AG04450 (cell line): ENCODE measurements around the gene TMEM132A. TPM values are rescaled to one million over a fixed set of nuclear protein-coding genes. Genes with fewer than 3 reads are reported as not detected.

Experiments used
- CTCF ChIA-PET: fragments of 300-600, 350-600 bp; formaldehyde crosslinking; extraction: SDS; loops from one replicate; lab custom pipeline; 2022; ENCODE audit warnings: antibody characterized with exemption, inconsistent platforms; lab: Charles Lee
- POLR2A ChIA-PET: fragments of 350-600 bp; formaldehyde crosslinking; extraction: SDS; loops from one replicate; lab custom pipeline; 2021; ENCODE audit warnings: antibody characterized with exemption, inconsistent platforms; lab: Yijun Ruan, JAX
- DNase-seq: peaks from one replicate; pipeline ENCODE4 v3.0.0-alpha.2; 2011; ENCODE audit warnings: low read depth, low spot score
- H3K27ac ChIP-seq: one replicate; pipeline ENCODE4 v1.5.1; 2012; ENCODE audit warnings: low read depth, low read length, control low read depth
- H3K27me3 ChIP-seq: one replicate; pipeline ENCODE4 v1.6.0; 2012; ENCODE audit warnings: low read length; ENCODE audit not compliant: control insufficient read depth, insufficient read depth
- H3K4me3 ChIP-seq: 2 replicates; pipeline ENCODE4 v1.5.1; 2011; ENCODE audit warnings: mild to moderate bottlenecking, low read depth, low read length, control low read depth
- H3K9me3 ChIP-seq: 2 replicates; pipeline ENCODE4 v1.5.1; 2012; ENCODE audit warnings: low read length; ENCODE audit not compliant: control insufficient read depth, insufficient read depth
- CTCF ChIP-seq: IDR thresholded peaks from 2 replicates; pipeline ENCODE4 v1.5.1; 2011; ENCODE audit warnings: low read depth, low read length, control low read depth, inconsistent platforms
- polyA plus RNA-seq: library from polyadenylated mRNA; depleted of rRNA; stranded (reverse); fragments of >200 nt; gene quantifications from 2 replicates; pipeline ENCODE4 v1.2.3, GENCODE V29; 2011

TMEM132A gene
- polyA plus RNA-seq, 1 experiment = 25.9 TPM

GRCh38 chr11:60879104-60879503, 45.2 kb upstream of the TMEM132A start:
- Histone ChIP-seq H3K4me3 (no peak overlapping the region), H3K9me3 (no peaks in the 10 kb centered on the region), H3K27ac (no peak overlapping the region), H3K27me3 (no peaks in the 10 kb centered on the region)
- CTCF ChIA-PET = no interaction called here
- no peak for DNase-seq
- POLR2A ChIA-PET = no interaction called here
- no peak for TF ChIP-seq CTCF

GRCh38 chr11:60879971-60880588, 44.2 kb upstream of the TMEM132A start:
- H3K4me3 ChIP-seq = no peak overlapping the region
- H3K27ac ChIP-seq = no peak overlapping the region
- TF ChIP-seq CTCF = no peak
- H3K27me3 ChIP-seq = no peaks in the 10 kb centered on the region
- H3K9me3 ChIP-seq = no peaks in the 10 kb centered on the region
- ChIA-PET CTCF (no interaction called here), POLR2A (no interaction called here)
- no peak for DNase-seq

- TF ChIP-seq CTCF = no peak
- no peak overlapping the region for H3K27ac ChIP-seq
- H3K9me3 ChIP-seq = no peaks in the 10 kb centered on the region
- POLR2A ChIA-PET = no interaction called here
- CTCF ChIA-PET = no interaction called here
- no peaks in the 10 kb centered on the region for H3K27me3 ChIP-seq
- H3K4me3 ChIP-seq = no peak overlapping the region
- DNase-seq = no peak
Observed at GRCh38 chr11:60880643-60881282, 43.5 kb upstream of the TMEM132A start.

GRCh38 chr11:60887556-60887955, 36.7 kb upstream of the TMEM132A start:
- no peak for DNase-seq
- CTCF ChIA-PET = interaction anchor here (0.6 to 5.9 kb wide), 30 partner anchors 10 to 299 kb away, joined by 3 to 295 read pairs (median 5); partner anchors contain the start of genes CCDC86 and TMEM109
- POLR2A ChIA-PET = interaction anchor here (1.1 kb wide), 2 partner anchors 15 to 57 kb away, joined by 5 to 6 read pairs; no protein-coding TSS in a partner anchor
- TF ChIP-seq CTCF = peak; percentile 80
- Histone ChIP-seq H3K27me3 (no peaks in the 10 kb centered on the region), H3K4me3 (no peak overlapping the region), H3K9me3 (no peaks in the 10 kb centered on the region), H3K27ac (no peak overlapping the region)

- no peak for TF ChIP-seq CTCF
- H3K9me3 ChIP-seq = no peaks in the 10 kb centered on the region
- no peak overlapping the region for H3K27ac ChIP-seq
- ChIA-PET POLR2A (no interaction called here), CTCF (interaction anchor here (1.3 to 5.9 kb wide), 3 partner anchors 8 to 114 kb away, joined by 3 to 295 read pairs (median 76); no protein-coding TSS in a partner anchor)
- DNase-seq = no peak
- no peak overlapping the region for H3K4me3 ChIP-seq
- H3K27me3 ChIP-seq = no peaks in the 10 kb centered on the region
Observed at GRCh38 chr11:60889869-60890311, 34.4 kb upstream of the TMEM132A start.
